ENCODE measurements around the gene AGPAT4.

AGPAT4 gene

DNA sequence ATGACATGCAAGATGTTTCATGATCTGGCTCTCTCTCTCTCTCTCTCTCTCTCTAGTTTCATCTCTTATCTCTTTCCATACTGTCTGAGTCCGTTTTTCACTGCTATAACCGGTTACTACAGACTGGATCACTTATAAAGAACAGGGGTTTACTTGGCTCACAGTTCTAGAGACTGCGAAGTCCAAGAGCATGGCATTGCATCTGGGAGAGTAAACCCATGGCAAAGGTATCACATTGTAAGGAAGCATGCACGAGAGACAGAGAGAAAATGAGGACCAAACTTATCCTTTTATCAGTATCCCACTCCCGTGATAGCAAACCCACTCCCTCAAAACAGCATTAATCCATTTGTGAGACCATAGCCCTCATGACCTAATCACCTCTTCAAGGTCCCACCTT, 7.2 kb upstream of the AGPAT4 start:
- no peak for DNase-seq

DNA sequence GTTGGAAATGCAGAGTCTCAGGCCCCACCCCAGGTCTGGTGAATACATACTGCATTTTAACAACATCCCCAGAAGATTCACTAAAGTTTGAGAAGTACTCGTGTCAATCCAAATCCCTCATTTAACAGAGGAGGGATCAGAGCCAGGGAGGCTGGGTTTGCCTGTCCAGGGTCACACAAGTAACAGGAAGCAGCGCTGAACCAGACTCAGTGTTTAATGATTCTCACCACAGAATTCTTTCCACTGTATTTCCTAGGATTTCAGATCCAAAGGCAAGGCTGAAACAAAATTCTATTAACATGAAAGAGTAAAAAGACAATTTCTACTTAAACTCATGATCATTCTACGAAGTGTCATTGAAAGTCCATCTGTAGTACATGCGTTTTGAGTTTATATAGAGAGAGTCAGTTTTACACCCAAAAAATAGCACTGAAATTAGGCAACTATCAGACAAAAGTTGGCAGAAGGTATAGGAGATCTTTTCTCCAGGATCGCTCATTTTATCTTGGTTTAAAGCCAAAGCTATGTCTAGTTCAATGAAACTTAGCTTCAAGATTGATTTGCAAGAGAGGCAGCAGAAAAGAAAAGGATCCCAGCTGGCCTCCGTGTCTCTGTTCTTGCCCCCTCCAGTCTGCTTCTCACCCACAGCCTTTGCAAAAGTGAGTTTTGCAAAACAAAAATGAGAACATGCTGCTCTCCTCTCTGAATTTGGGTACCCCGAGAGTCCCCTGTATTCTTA, 6.0 kb upstream of the AGPAT4 start:
- DNase-seq = no peak

DNA sequence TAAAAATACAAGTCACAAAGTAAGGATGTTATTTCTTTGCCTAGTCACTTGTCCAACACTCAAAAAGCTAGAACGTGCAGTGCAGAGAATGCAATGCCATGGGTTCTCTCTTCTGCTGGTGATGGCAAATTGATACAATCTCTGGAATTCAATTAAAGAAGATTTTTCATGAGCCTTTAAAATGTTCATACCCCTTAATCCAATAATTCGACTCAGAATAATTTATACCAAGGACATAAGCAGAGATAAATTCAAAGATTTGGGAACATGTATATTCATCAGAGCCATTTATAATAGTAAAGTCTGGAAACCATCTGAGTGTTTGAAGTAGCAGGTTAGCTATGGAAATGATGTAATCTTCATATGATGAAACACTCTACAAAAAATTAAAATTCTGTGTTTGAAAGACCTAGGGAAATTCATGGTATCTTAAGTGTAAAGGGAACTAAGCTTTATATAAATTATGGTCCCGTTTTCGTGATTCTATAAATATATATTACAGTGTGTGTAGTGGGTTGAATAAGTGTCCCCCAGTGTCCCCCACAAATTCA, 2.8 kb upstream of the AGPAT4 start:
- DNase-seq = no peak

GRCh38 chr6:161274898-161275297, 1.0 kb upstream of the AGPAT4 start:
- DNase-seq = no peak

DNA sequence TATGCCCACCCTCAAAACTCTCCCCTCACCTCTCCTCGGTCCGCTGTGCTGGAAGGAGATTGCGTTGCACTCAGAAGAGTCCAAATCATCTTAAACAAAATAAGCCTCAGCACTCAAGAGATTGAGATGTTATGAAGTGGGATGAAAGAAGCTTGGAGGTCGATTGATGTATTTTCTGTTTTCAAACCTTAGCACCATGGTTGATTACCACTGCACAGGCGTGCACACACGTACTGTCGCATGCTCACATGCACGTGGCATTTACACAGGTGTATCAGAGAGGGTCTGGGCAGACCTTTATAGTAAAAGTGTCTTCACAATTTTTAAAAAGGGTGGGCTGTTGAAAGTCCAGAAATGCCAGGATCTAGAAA, 612 bp upstream of the AGPAT4 start:
- DNase-seq = no peak

DNA sequence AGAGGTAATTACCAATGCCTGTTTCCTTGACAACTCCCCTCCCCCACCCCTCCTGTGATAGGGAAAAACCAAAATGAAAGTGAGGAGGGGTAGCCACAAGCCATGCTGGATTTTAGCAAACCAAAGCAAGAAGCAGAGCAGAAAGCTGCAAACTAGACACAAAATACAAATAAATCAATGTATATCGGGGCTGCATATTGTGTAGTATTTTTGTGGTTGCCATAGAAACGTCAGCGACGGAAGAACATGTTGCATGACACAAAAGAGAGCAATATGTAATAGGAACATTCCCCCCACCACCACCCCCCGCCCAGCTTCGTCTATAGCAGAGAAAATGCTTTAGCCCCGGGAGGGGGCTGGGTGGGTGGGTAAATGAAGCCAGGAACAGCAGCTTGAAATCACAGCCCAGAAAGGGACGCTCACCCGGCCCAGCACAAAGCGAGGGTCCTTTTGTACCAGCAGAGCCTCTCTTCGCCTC, 548 bp downstream of the AGPAT4 start:
- DNase-seq = peak; percentile 84

DNA sequence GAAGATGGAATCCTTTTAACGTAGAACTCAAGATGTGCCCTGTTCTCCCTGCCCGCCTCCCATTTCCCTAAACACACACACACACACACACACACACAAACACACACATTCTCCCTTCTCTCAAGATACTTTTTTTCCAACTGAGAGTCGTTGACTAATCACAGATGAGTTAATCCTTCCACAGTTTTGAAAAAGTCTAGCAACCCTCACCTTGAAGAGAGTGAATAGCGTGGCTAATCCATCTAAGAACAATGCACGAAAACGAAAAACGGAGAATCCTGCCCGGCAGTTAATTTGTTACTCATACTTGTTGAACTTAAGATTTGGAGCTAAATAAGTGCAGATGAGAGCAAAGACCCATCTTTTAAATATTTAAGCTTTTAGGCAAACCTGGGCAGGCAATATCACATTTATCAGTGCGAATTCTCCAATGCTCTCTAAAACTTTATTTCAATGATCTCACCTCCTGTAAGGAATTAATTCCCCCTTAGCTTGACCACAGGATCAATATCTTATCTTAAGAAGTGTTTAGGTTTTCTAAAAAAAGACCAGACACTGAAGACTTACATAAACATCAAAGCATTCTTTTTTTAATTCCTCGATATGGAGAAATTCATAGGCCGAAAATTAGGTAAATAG, 1.1 kb downstream of the AGPAT4 start:
- DNase-seq = no peak

DNA sequence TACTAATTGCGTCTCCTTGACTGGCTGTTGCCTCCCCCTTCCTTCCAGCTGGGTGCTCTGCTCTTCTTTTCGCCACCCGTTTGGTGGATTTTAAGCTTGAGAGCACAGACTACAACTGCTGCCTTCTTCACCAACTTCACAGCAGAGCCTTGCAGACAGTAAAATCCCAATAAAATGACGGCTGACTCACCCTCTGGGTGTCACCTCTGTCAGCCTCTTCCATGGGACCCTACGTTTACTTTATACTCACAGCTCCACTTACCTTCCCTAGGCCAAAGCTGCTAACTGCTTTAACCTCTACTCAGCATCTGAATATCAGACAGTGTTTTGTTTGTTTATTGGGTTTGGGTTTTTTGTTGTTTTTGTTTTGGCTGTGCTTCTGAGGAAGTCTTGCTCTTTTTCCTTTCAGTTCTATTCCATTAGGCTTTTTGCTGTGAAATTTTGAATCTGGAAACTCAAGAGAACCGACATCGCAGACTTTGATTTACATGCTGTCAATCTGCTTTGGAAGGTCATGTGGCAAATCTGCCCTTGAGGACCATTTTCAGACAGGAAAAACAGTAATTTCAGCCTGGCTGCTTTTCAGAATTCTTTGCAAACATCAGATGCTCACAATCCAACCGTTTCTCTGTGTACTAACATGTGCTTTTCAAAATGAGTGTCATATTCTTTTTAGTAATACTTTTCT, 2.4 kb downstream of the AGPAT4 start:
- DNase-seq = peak; percentile 44

DNA sequence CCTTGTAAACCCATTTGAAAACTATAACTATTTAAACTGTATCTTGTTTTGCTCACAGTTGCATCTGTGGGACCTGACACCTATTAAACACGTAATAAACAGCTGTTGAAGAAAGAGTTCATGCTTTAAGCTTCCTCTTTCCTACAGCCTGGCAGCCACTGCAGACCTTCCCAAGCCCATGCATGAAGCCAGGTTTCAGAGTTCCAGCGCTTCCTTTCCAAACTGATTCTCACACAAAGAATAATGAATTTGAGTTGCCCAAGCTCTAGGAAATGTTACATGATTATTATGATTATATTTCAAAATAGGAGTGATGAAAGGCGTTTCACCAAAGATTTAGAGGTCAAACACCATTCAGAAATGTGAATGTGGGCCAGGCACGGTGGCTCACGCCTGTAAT, 3.7 kb downstream of the AGPAT4 start:
- DNase-seq = no peak

- no peak for DNase-seq
Observed at GRCh38 chr6:161269310-161269709, 4.6 kb downstream of the AGPAT4 start.

DNA sequence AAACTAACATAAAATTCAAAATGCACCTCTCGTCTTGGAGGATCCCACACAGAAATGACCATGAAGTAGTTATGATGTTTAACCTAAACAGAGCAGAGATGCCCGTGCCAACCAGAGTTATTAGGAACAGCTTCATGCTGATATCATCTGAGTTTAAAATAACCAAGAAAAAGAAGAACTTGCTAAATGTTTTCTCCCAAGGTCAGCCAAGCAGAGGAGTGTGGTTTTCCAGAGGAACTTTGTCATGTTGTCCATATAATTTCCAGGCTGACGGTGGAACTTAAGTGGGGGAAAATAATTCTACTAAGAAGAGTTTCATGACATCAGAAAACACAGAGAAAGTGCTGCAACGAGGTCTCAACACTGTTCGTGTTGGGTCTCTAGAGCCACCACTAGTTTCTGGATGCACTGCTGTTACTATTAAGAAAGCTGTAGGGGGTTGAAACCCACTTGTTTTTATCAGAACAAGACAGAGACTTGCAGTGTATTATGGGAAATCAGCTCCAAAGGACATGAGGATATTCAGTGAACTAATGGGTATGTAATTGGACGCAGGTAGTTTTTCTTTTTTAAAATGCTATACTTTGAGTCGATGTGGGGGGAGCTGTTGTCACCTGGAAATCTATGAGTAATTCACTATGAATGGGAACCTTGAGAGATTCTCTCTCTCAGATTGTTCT, 5.2 kb downstream of the AGPAT4 start:
- DNase-seq = no peak

DNA sequence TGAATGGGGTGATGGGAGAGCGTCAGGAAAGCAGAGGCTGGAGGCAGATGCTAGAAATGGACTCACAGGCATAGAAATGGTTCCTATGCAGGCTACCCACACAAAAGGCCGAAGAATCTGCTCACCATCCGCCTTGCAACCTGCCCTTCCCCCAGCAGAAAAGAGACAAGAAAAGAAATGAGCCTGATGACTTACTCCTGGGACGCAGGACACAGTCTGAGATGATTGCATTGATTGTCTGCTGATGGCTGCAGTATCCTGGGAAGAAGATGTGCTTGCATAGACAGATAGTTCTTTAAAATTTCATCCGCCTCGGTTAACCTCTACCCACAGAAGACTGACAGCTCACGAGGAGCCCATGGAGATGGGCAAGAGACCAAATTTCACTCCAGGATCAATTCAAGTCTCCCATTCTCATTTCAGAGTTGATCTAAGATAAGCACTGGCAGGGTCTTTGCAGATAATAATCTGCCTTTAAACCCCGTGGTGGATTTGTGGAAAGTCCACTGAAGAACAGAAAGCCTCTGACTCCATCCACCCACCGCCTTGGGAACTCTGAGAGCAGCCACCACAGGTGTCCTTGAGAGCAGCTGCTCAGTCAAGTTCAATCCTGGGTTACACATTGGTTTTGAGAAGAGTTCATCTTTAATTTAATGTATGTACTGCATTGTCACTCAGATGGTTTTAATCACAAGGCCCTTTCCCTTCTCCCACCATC, 7.2 kb downstream of the AGPAT4 start:
- no peak for DNase-seq

GRCh38 chr6:161265975-161266374, 7.9 kb downstream of the AGPAT4 start:
- no peak for DNase-seq

- no peak for DNase-seq
Observed at GRCh38 chr6:161265554-161265953, 8.3 kb downstream of the AGPAT4 start.

DNA sequence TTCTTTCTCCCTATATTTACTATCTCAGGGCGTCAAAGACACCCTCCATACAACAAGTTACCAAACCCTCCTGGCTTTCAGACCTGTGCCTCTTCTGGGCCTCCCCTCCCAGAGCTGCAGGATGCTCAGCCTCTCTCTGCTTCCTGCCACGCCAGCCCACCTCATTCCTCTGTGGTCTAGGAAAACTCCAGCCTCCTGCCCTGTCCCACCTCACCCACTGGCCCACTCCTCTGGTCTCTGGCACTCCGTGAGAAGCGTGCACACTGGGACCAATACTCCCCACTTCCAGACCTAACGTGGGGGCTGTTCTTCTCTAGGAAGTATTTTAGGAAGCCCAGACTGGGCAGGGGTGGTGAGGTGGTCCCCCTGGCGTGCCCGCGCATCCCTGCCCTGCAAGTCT, 9.7 kb downstream of the AGPAT4 start:
- DNase-seq = no peak

DNA sequence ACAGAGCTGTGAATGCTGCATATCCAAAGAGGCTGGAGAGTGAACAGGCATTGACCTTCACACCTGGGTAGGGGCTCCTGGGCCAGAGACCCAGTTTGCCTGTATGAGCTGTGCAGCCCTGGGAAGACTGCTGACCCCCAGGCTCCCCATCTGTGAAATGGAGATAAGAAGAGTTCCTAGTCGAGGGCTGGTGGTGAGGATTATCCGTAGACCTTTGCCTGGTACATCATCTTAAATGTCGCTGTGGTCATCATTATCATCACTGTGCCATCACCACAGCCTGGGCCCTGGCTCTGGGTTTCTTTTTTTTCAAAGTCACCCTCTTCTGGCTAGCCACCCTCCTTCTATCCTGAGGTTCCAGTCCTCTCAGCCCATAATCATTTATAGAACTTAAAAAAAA, 12.0 kb downstream of the AGPAT4 start:
- no peak for DNase-seq

- no peak for DNase-seq
Observed at GRCh38 chr6:161261325-161261724, 12.5 kb downstream of the AGPAT4 start.

GRCh38 chr6:161259302-161259701, 14.6 kb downstream of the AGPAT4 start:
- no peak for DNase-seq

DNA sequence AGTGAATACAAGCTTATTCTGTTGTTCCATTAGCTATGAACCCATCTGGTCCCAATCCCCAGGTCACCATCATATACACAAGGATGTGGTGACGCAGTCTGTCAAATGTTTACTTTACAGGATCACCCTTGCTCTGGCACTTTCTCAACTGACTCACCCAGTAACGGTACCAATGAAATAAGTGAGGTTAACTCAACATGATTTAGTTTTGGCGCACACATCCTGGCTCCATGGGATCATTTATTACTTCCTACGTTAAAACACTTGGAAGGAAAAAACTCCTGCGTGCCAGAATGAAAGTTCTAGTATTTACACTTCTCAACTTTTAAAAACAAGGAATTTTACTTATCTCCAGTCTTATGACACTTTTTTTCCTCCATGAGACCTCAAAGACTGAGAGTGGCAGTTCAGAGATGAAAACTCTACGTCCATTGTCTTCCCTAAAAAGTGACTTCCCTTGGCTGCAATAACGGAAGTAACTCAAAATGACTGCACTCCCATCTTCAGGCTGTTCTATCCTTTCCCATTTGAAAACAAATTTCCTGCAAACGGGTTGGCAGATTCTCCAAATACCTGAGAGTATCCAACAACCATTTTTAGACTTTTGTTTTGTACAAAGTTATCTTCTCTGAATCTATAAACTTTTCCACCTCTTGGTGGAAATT, 15.9 kb downstream of the AGPAT4 start:
- no peak for DNase-seq

DNA sequence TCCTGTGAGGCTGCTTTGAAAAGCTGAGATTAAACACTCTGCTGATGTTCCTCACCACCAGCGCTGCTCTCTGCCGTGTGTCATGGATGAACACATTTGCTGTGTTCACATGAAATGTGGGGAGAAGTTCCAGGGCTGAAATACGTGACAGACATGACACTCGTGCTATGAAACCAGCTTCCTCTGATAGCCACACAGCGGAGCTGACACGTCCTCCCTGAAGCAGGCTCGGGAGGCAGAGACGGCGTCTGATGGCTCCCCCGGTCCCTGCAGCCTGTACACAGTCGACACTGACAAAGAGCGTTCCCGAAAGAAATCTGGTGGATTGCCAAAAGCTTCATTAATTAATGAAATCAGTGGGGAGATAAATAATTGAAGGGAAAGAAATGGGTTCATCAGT, 17.5 kb downstream of the AGPAT4 start:
- no peak for DNase-seq

DNA sequence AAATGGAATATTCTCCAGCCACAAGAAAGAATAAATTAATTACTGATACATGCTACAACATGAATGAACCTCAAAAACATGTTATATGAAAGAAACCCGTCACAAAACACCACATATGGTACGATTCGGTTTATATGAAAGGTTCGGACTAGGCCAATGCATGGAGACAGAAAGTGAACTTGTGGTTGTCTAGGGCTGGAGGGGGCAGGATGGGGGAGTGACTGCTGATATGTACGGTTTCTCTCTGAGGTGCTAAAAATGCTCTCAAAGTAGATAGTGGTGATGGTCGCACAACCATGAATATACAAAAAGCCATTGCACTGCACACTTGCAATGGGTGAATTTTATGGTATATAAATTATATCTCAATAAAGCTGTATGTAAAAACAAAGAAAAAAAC, 18.3 kb downstream of the AGPAT4 start:
- DNase-seq = no peak
